ENCODE measurements around the gene ONECUT1. TPM values are rescaled to one million over a fixed set of nuclear protein-coding genes. Genes with fewer than 3 reads are reported as not detected.

Gene ONECUT1
- total RNA-seq, 1 experiment from 2014 or later = not detected

GRCh38 chr15:52798529-52799101 lies 8.5 kb upstream of the ONECUT1 start:
- in situ Hi-C loops (cut with HindIII; ENCODE audit: low sequenced_read_pairs) = no loop called here
- no peak for DNase-seq (ENCODE audit: low spot score)

DNA sequence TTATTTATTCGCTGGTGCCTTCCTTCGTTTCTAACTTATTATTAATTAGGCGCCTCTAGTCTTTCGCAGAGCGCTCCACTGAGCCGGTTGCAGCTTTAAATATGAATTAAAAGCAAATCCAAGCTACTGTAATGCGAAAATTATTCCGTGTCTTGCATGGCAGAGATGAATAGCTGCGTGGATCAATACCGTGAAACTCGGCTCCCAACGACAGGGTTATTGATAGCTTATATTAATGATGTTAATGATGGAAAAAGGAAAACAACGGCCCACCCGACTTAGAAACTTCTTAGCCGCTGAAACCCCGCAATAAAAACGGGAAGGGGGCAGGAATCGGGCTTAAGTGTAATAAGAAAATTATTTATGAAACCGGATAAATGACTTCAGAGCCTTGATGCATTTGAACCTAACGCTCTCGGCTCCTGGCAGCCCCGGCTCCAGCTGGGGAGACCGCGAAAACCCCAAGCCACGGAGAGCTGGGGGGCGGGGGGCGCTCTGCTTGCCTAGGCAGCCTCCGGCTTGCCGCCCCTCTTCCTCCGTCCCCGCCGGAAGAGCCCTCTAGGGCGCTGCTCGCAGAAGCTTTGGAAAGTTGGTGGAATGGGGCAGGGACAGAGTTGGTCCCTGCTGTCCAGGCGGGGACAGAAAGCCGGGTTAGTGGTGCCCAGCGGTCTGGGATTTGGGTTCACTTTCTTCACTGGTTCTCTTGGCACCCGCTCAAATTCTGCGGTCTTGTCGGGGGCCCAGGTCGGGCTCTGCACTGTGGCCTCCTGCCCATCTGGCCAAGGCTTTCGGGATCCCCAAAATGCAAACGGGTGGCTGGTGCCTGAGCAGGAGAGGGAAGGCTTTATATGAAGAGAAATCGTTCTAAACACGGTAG lies 7.7 kb upstream of the ONECUT1 start:
- DNase-seq (ENCODE audit: low spot score) = no peak
- in situ Hi-C loops (cut with HindIII; ENCODE audit: low sequenced_read_pairs) = no loop called here

DNA sequence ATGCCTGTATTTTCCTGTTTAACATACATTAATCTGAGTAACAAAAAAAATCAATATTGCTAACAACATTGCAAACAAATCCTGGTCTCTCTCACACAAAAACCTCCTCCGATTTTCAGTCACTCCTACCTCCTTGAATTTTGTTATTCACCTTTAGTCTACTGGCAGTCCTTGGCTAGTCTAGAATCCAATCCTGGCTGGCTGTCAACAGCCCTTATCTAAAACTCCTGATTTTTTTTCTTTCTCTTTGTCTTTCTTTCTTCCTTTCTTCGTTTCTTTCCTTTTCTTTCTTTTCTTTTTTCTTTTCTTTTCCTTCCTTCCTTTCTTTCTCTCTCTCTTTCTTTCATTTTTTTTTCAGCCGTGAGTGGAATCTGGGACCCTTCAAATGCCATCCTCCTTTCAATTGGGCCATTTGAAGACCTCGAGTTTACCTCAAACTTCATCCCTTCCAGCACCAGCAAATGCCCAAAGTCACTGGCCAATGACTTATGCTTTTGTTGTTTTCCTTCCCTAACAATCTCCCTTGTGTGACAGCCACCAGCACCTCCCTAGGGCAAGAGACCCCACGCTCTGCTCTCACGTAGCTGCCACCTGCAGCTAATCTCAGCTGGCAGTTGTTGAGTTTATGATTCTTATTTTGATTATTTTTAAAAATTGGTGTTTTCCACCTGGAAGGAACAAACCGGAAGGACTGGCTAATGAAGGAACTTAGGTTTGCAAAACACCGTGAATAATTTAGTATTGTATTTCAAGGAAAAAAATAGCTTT lies 6.8 kb upstream of the ONECUT1 start:
- in situ Hi-C loops (cut with HindIII; ENCODE audit: low sequenced_read_pairs) = no loop called here
- DNase-seq (ENCODE audit: low spot score) = no peak

- no peak for DNase-seq (ENCODE audit: low spot score)
Observed at GRCh38 chr15:52796228-52796521, 6.0 kb upstream of the ONECUT1 start.

GRCh38 chr15:52795464-52796227 lies 5.5 kb upstream of the ONECUT1 start:
- no peak for DNase-seq (ENCODE audit: low spot score)
- in situ Hi-C loops (cut with HindIII; ENCODE audit: low sequenced_read_pairs) = no loop called here

More at GRCh38 chr15:52796228-52796521, 6.0 kb upstream of the ONECUT1 start:
- in situ Hi-C loops (cut with HindIII; ENCODE audit: low sequenced_read_pairs) = no loop called here

DNA sequence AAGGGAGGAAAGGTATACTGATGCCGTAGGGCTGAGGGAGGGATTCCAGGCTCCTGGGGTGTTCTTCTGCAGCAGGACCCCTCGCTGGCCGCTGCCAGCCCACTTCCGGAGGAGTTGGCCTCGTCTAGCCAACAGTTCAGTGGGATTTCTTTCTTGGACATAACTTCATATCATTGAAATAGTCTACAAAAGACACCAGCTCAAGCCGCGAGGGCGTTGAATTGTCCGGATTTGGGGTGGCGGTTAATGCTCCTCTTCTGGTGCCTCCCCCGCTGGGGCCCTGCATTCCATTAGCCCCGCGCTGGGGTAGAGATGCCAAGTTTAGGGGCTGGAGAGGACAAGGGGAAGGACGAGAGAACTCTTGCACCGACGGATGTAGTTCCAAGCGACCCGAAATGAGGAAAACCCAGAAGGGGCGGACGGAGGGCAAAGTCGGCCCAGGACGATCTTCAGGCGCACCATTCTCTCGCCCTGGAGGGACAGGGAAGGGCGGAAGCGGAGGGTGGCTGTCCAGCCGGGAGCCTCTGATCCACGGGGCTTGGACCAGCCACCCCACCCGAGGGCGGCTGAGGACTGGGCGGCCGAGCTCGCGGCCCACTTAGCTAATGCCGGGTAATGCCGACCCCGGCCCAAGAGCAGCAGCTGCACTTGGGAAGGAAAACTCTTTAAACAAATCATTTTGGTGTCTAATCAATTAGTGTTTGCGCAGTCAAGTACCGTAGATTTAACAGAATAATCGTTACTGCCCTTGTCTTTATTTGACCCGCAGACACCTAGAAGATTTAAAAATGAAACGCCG lies 4.7 kb upstream of the ONECUT1 start:
- in situ Hi-C loops (cut with HindIII; ENCODE audit: low sequenced_read_pairs) = no loop called here
- DNase-seq (ENCODE audit: low spot score) = no peak

DNA sequence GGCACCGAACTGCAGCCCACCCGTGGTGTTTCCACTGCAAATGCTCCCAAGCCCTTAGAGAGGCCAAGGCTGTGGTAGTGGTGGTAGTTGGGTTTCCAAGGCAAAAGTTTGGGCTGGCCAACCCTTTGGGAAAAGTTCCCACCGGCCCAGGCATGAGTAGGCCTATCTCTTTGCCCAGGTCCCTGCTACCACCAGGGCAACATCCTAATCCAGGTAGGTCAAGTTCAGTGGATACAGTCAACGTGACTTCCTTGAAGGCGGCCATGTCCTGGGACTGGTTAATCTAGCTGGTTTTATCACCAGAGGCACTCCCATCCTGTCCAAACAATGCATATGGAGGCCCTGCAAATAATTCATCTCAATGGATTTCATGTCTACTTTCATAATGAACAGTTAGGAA lies 1.6 kb upstream of the ONECUT1 start:
- DNase-seq (ENCODE audit: low spot score) = no peak
- in situ Hi-C loops (cut with HindIII; ENCODE audit: low sequenced_read_pairs) = no loop called here

- in situ Hi-C loops (cut with HindIII; ENCODE audit: low sequenced_read_pairs) = no loop called here
- DNase-seq (ENCODE audit: low spot score) = no peak
Observed at GRCh38 chr15:52790941-52791751, 1.0 kb upstream of the ONECUT1 start.

DNA sequence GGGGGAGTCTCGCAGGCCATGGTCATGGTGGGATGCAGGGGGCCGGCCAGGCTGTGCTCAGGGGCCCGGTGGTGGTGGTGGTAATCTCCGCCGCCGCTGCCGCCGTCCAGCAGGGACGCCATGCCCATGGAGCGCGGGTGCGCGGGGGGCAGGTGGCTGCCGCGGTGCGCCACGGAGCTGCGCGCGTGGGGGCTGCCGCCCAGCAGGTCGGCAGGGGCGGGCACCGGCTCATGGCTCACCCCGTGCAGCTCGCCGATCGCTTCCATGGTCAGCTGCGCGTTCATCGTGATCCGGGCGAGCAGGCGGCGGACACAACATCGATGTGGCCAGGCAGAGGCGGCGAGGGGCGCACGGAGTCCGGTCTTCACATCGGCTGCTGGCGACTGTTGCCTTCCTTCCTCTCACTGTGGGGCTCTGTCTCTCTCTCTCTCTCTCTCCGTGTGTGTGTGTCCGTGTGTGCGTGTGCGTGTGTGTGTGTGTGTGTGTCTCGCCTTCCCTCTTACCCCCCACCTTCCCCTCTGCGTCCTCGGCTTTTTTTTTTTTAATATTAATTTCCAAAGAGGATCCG lies 451 bp downstream of the ONECUT1 start:
- no peak for DNase-seq (ENCODE audit: low spot score)
- in situ Hi-C loops (cut with HindIII; ENCODE audit: low sequenced_read_pairs) = no loop called here

DNA sequence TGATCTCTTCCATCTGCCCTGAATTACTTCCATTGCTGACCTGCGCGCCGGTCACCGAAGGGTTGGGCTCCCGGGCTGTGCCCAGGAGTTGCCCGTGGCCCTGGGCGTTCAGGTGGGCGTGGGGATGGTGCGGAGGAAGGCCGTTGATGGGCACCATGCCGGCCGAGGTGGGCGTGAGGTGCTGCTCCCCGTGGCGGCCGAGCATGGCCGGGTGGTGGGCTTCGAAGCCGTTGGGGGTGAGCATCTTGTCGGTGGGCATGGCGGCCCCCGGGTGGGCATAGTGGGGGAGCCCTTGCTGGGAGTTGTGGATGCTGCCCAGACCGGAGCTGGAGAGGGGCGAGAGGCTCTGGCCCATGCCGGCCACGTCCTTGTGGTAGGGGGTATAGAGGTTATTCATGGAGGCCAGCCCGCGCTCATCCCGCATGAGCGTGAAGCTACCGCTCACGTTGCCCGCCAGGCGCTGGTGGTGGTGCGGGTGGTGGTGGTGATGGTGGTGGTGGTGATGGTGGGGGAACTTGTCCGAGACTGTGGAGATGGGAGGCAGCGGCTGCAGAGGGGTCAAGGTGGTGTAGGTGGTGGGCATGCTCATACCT lies 1.0 kb downstream of the ONECUT1 start:
- no peak for DNase-seq (ENCODE audit: low spot score)
- in situ Hi-C loops (cut with HindIII; ENCODE audit: low sequenced_read_pairs) = no loop called here

DNA sequence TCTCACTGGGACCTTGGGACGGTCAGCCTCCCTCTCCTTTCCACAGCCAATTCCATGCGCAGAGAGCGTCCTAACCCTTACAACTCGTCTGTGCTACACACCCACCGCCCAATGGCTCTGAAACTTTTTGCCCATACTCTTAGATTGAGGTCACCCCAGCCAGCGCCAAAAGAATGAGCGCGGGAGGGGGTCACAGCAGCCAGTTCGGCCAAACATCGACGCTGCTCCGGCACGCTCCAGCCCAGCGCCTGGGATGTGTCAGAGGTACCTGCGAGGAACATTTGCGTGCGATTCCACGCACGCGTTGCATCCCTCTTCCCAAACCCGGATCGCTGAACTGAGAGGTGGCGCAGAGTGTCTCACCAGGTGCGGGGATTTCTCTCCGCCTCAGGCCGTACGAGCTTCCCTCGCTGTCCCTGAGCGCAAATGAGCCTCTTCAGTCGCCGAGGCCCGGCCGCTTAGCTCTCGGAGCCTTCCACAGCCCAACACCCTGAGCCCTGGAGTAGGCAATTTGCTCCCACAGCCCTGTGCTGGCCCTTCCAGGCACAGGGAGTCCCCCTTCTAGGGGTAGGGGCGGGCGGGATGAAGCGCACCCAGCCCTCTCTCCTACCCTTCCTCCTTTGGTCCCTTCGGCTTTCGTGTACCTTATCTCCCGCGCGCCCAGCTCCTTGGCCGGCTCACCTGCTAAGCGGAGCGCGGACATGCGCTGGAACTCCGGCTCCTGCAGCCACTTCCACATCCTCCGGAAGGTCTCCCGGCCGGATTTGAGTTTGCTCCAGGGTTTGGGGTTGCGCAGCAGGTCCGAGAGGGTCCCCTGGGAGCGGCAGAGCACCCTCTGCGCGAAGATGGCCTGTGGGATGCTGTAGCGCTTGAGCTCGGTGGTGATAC lies 1.8 kb downstream of the ONECUT1 start:
- in situ Hi-C loops (cut with HindIII; ENCODE audit: low sequenced_read_pairs) = no loop called here
- no peak for DNase-seq (ENCODE audit: low spot score)

DNA sequence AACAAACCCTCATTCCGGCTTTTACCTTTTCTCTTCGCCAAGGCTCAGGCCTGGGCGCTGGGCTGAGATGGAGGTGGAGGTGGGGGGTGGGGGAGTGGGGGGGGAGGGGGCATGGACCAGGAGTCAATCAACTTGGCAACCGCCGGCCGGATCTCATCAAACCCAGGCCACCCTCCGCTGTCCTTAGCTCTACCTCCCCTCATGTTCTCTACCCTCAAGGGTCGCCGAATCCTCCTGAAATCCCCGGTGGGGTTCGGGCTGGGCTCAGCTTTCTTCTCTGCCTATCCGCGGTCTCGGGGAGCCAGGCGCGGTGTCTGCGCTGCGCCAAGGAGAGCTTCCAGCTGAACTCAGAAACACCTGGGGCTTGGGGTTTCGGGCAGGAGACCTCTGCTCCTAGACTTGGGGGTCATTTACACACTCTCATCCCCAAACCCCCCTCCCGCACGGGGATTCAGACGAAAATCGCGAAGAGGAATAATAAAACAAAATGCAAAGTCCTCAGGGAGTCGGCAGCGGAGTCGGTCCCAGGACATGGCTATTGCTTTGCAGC lies 2.5 kb downstream of the ONECUT1 start:
- in situ Hi-C loops (cut with HindIII; ENCODE audit: low sequenced_read_pairs) = no loop called here
- no peak for DNase-seq (ENCODE audit: low spot score)

- in situ Hi-C loops (cut with HindIII; ENCODE audit: low sequenced_read_pairs) = no loop called here
- no peak for DNase-seq (ENCODE audit: low spot score)
Observed at GRCh38 chr15:52787123-52787503, 3.0 kb downstream of the ONECUT1 start.

- no peak for DNase-seq (ENCODE audit: low spot score)
- in situ Hi-C loops (cut with HindIII; ENCODE audit: low sequenced_read_pairs) = no loop called here
Observed at GRCh38 chr15:52786436-52787122, 3.6 kb downstream of the ONECUT1 start.

GRCh38 chr15:52785672-52786406 lies 4.3 kb downstream of the ONECUT1 start:
- in situ Hi-C loops (cut with HindIII; ENCODE audit: low sequenced_read_pairs) = no loop called here
- no peak for DNase-seq (ENCODE audit: low spot score)

All from G401 (cell line).